Type B pancreatic cell (in vitro differentiated cells): ENCODE measurements around the gene COASY. TPM values are rescaled to one million over a fixed set of nuclear protein-coding genes. Genes with fewer than 3 reads are reported as not detected.

Experiments used
- DNase-seq: peaks from one replicate; pipeline ENCODE4 v3.0.0; 2021; ENCODE audit warnings: mixed read lengths; ENCODE audit not compliant: unreplicated experiment; ENCODE audit errors: extremely low spot score
- H3K27ac Mint-ChIP-seq: 2 replicates; pipeline ENCODE4 v1.8.0; 2021; ENCODE audit warnings: mild to moderate bottlenecking, mixed read lengths
- H3K27me3 Mint-ChIP-seq: 2 replicates; pipeline ENCODE4 v1.8.0; 2021; ENCODE audit warnings: mixed read lengths
- H3K36me3 Mint-ChIP-seq: 2 replicates; pipeline ENCODE4 v1.8.0; 2021; ENCODE audit warnings: mixed read lengths
- H3K4me1 Mint-ChIP-seq: one replicate; pipeline ENCODE4 v1.8.0; 2021; ENCODE audit warnings: mixed read lengths; ENCODE audit not compliant: unreplicated experiment
- H3K4me3 Mint-ChIP-seq: 2 replicates; pipeline ENCODE4 v1.8.0; 2021; ENCODE audit warnings: mild to moderate bottlenecking, mixed read lengths
- H3K9me3 Mint-ChIP-seq: 2 replicates; pipeline ENCODE4 v1.8.0; 2021; ENCODE audit warnings: mixed read lengths
- CTCF ChIP-seq: fragments of 200-600 bp; sonication (generic); conservative IDR thresholded peaks from 2 replicates; pipeline ENCODE4 v1.5.0; 2021; ENCODE audit warnings: antibody characterized with exemption, mild to moderate bottlenecking
- total RNA-seq: library from RNA; stranded (reverse); gene quantifications from 2 replicates; pipeline ENCODE4 v1.2.1, GENCODE V29; 2021; ENCODE audit warnings: low replicate concordance

COASY gene
- total RNA-seq, 1 donor from 2014 or later: 78.0 TPM

GRCh38 chr17:42591411-42591810 lies 29.5 kb downstream of the COASY start:
- H3K27me3 Mint-ChIP-seq: no peaks in the 10 kb centered on the region
- peaks cover 23% of the 10 kb centered on the region for H3K36me3 Mint-ChIP-seq
- H3K9me3 Mint-ChIP-seq: no peaks in the 10 kb centered on the region
- TF ChIP-seq CTCF: no peak
- no peak overlapping the region for H3K4me3 Mint-ChIP-seq
- H3K4me1 Mint-ChIP-seq: peaks cover 2% of the 10 kb centered on the region
- no peak for DNase-seq
- no peak overlapping the region for H3K27ac Mint-ChIP-seq

GRCh38 chr17:42596386-42596785 lies 34.4 kb downstream of the COASY start:
- Mint-ChIP-seq H3K4me3 (peak overlapping the region; percentile 56), H3K27ac (peak overlapping the region; percentile 37), H3K9me3 (no peaks in the 10 kb centered on the region), H3K36me3 (peaks cover 14% of the 10 kb centered on the region), H3K27me3 (no peaks in the 10 kb centered on the region), H3K4me1 (peaks cover 8% of the 10 kb centered on the region)
- TF ChIP-seq CTCF: no peak
- DNase-seq: no peak

- Mint-ChIP-seq H3K9me3 (no peaks in the 10 kb centered on the region), H3K27me3 (no peaks in the 10 kb centered on the region), H3K27ac (no peak overlapping the region), H3K36me3 (peaks cover 16% of the 10 kb centered on the region), H3K4me1 (peaks cover 14% of the 10 kb centered on the region), H3K4me3 (no peak overlapping the region)
- TF ChIP-seq CTCF: no peak
- no peak for DNase-seq
Measured at GRCh38 chr17:42598905-42599304, 37.0 kb downstream of the COASY start.

GRCh38 chr17:42603318-42603717 lies 41.4 kb downstream of the COASY start:
- no peak overlapping the region for H3K4me3 Mint-ChIP-seq
- peaks cover 12% of the 10 kb centered on the region for H3K36me3 Mint-ChIP-seq
- H3K4me1 Mint-ChIP-seq: peaks cover 21% of the 10 kb centered on the region
- no peak overlapping the region for H3K27ac Mint-ChIP-seq
- TF ChIP-seq CTCF: no peak
- no peaks in the 10 kb centered on the region for H3K9me3 Mint-ChIP-seq
- DNase-seq: no peak
- H3K27me3 Mint-ChIP-seq: no peaks in the 10 kb centered on the region

- no peak for TF ChIP-seq CTCF
- H3K4me1 Mint-ChIP-seq: peaks cover 18% of the 10 kb centered on the region
- H3K27me3 Mint-ChIP-seq: no peaks in the 10 kb centered on the region
- H3K9me3 Mint-ChIP-seq: no peaks in the 10 kb centered on the region
- H3K36me3 Mint-ChIP-seq: peaks cover 8% of the 10 kb centered on the region
- H3K4me3 Mint-ChIP-seq: peak overlapping the region; percentile 100
- H3K27ac Mint-ChIP-seq: peak overlapping the region; percentile 81
- DNase-seq: no peak
Measured at GRCh38 chr17:42607769-42608168, 45.8 kb downstream of the COASY start.
